H4 (cell line): ENCODE data around the gene CFAP90. TPM values are rescaled to one million over a fixed set of nuclear protein-coding genes. Genes with fewer than 3 reads are reported as not detected.
A peak's percentile ranks its signal among the peaks of the same experiment; 100 is the strongest.

Experiments used
- DNase-seq: peaks from one replicate; pipeline ENCODE4 v3.0.0-alpha.2; 2015; ENCODE audit warnings: low spot score
- total RNA-seq: library from RNA; depleted of rRNA; stranded (reverse); fragments of >200 nt; shearing (Covaris generic); gene quantifications from 2 replicates; pipeline ENCODE4 v1.2.3, GENCODE V29; 2014

The CFAP90 gene
- total RNA-seq, 1 experiment from 2014 or later, result not detected

DNA sequence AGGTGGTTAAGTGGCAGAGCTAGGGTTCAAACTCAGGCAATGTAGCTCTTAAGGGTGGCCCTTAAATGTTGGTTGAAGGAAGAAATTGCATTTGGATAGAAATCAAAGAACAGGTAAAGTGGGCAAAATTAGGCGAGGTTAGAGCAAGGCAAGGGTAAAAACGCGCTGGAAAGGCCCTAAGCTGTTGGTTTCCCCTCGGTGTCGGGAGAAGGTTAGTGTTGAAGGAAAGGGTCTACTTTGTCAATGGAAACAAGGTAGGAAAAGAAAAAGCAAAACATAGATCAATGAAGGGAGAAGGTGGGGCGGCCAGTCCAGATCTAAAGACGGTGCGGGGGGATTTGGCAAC, 17.5 kb upstream of the CFAP90 start:
- no peak for DNase-seq

DNA sequence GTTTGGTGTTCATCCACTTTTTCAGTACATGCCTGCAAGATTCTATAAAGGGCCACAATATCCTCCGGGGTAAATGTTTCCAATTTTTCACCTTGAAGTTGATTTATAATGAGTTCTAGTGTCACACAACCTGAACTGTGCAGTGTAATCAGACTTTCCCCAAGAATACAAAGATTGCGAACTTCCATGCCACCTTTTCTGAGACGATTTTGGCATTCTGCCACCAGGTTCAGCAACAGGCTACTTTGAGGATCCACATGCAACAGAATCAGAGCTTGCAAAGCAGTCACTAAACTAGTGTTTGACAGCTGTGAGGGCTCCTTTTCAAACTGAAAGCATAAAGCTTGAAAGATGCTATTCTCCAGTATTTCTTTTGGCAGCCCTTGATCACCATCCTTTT, 16.3 kb upstream of the CFAP90 start:
- no peak for DNase-seq

DNA sequence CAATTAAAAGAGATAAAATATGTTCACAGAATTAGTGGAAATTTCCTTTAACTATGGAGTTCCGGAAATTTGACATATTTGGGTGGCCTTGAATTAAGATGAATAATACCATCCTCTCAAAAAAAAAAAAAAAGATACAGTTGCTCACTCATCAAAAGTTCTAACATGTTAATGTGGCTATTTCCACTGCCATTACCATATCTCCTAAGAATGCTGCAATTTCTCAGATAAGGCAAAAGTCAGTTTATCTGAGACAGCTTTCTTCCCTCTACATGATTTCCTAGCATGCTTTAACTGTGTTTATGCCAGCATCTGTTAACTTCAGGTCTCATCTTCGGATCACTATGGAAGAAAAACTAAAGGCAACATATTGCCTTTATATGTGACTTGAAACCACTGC, 15.3 kb upstream of the CFAP90 start:
- no peak for DNase-seq

DNA sequence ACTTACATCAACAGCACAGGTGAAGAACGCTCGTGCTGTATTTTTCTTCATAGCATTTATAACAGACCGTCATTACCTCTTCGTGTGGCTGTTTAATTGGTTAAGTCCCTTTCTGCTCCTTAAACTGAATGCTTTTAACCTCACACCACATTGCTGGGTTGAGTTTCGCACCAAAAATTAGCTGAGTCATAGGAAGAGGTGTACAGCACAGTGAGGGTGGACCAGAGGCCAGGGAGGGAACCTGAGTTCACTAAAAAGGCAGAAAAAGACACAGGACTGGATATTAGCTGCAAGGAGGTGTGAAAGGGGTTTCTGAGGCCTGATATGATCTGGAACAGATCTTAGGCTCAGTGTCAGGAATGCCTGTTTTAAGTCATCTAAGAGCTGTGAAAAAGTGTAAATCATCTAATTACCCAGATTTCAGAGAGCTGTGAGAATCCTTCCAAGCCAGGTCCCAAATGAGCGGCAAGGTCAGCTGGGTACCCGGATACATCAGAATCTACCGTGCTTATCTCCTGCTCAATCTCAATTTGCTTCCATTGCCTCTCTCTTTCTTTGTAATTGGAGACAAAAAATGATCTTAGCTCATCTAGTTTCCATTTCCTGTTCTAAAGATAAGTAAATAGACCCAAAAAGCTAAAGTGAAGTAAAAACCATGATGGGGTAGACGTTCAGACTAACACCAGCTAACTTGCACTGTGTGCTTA, 7.1 kb upstream of the CFAP90 start:
- peak; percentile 41 for DNase-seq

DNA sequence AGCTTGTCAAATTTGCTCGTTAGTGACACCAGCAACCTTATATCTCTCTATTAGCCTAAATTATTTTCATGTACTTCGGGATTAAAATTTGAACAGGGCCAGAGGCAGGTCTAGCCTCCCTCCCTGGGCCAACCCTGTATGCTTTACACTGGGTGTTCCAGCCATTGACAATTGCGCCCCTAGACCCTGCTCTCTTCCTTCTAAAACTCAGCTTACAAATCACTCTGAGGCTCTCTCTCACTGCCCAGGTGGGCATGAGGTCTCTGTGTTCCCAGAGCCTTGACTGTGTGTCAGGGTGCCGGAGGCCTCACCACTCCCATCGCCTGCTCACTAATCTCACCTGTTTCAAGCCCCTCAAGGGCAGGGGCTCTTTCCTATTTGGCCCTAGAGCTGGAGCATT, 6.4 kb upstream of the CFAP90 start:
- DNase-seq, result no peak

DNA sequence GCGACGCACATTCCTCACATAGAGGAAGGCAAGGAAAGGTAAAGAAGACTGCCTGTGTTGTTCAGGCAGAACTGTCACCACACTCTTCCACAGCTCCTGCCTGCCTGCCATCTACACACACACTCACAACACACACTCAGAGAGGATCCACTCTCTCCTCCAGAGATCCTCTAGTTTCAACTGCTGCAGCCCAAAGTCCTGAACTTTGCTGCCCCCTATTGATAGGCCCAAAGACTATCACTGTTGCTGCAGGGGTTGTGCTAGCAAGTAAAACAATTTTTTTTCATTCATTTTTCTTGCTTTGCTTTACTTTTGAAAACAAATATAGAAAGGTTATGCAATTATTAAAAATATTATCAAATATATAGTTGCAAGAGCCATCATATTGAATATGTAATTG, 5.9 kb upstream of the CFAP90 start:
- peak; percentile 58 for DNase-seq

DNA sequence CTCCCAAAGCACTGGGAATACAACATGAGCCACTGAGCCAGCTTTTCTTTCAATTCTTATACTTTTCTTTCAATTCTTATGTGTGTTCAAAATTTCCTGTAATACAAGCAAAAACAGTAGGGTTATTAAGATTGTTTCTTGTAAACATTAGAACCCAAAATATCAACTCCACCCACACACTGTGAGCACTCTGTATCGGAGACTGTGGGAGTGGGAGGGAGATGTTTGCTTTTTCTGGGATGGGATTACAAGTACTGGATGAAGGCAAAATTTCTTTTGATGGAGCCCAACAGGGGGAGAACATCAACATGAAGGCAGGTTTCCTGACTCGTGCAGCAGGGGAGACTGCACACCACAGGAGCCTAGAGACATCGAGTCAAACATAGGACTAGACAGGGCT, 4.7 kb upstream of the CFAP90 start:
- no peak for DNase-seq

GRCh38 chr5:7852988-7853387, 2.1 kb upstream of the CFAP90 start:
- no peak for DNase-seq

DNA sequence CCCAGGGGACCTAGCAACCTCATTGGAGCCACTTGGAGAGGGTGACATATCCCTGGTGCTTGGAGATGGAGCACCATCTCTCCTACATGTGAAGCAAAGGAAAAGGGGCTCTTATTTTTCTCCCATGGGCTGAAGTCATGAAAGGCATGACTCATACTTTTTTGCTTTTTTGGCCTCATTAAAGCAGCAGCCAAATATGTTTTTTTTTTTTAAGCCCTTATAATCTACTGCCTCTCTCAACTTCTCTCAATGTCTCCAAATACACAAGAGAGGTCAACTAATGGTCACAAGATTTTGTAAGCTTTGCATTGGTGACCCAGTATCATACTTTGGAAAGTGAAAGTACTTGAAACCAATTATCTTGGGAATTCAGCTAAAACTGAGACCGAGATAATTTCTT, 1.6 kb upstream of the CFAP90 start:
- DNase-seq, result no peak

- no peak for DNase-seq
Measured at GRCh38 chr5:7851617-7852289, 820 bp upstream of the CFAP90 start.

DNA sequence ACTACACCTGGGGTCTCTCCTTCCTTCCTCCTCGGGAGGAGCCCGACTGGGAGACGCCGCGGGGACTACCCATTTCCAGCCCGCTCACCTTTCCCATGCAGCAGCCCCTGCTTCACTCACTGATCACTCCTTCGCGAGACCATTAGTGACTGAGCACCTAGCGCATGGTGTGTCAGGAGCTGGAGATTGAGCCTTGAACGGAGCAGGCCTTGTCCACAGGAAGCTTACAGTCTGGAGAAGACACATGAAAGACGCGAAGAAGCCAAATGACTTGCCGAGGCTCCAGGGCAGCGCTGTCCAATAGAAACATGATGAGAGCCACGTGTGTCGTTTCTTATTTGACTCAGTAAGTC, 283 bp upstream of the CFAP90 start:
- no peak for DNase-seq

- DNase-seq, result no peak
Measured at GRCh38 chr5:7849681-7850394, 1.1 kb downstream of the CFAP90 start.

- no peak for DNase-seq
Measured at GRCh38 chr5:7848296-7848695, 2.6 kb downstream of the CFAP90 start.

DNA sequence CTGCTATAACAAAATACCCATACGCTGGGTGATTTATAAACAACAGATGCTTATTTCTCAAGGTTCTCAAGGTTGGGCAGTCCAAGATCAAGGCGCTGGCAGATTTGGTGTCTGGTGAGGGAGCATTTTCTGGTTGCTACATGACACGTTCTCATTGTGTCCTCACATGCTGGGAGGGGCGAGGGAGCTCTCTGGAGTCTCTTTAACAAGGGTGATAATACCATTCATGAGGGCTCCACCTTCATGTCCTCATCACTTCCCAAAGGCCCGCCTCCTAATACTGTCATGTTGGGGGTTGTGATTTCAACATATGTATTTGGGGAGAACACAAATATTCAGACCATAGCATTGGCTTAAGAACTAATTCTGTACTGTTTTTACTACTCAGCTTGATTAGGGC, 4.6 kb downstream of the CFAP90 start:
- no peak for DNase-seq

GRCh38 chr5:7845557-7845956, 5.4 kb downstream of the CFAP90 start:
- DNase-seq, result no peak

- DNase-seq, result no peak
Measured at GRCh38 chr5:7844901-7845300, 6.0 kb downstream of the CFAP90 start.

DNA sequence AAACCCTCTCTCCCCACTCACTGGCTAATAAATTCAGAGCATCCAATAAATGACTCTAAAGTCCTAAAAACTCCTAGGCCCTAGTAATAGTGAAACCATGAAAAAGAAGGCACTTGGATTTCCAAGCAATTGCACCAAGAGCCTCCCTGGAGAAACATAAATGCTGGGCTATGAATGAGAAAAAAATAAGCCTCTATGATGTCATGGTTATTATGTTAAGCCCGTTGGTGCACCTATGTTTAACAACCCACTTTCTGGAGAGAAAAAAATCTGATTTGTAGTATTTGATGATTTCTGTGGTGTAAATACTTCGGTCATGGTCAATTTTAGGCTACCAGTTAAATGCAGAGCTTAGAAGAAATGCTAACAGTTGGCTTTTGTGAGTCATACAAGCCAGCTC, 8.4 kb downstream of the CFAP90 start:
- DNase-seq, result no peak

GRCh38 chr5:7837403-7837802, 13.5 kb downstream of the CFAP90 start:
- no peak for DNase-seq

DNA sequence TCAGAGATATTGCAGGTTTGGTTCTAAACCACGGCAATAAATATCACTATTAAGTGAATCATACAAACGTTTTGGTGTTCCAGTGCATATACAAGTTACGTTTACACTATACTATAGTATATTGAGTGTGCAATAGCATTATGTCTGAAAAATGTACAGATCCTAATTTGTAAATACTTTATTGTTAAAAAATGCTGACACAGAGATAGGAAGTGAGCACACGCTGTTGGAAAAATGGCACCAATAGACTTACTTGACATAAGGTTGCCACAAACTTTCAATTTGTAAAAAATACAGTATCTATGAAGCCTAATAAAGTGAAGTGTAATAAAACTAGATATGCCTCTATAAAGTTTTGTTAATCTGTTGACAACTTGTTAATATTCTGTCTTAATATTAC, 16.0 kb downstream of the CFAP90 start:
- no peak for DNase-seq

DNA sequence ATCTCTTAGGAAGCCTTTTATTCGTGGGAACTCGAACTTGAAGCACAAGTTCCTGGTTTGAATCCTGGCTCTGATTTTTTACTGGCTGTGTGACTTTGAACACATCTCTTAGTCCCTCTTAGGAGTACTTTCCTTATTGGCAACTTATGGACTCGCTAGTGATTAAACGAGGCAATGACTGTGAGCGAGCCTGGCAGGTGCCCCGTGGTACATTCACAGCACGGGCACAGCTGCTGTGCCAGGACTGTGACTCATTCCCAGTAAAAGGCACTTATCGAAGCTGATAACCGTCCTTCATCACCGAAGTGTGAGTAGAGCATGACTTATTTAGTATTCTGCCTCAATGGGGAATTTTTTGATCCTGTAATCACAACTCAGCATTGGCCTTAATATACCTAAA, 22.7 kb downstream of the CFAP90 start:
- DNase-seq, result no peak

GRCh38 chr5:7827610-7828009, 23.3 kb downstream of the CFAP90 start:
- no peak for DNase-seq

- DNase-seq, result no peak
Measured at GRCh38 chr5:7825630-7826029, 25.3 kb downstream of the CFAP90 start.

DNA sequence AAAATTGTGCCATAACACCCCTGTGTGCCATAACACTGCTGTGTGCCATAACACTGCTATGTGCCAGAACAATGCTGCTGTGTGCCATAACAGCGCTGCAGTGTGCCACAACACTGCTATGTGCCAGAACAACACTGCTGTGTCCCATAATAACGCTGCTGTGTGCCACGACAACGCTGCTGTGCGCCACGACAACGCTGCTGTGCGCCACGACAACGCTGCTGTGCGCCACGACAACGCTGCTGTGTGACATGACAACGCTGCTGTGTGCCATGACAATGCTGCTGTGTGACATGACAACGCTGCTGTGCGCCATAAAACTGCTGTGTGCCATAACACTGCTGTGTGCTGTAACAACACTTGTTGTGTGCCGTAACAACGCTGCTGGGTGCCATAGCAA, 25.9 kb downstream of the CFAP90 start:
- no peak for DNase-seq
